Gastrocnemius medialis (tissue), 4 donors: Measurements from ENCODE around the gene ATP13A5. TPM values are rescaled to one million over a fixed set of nuclear protein-coding genes. Genes with fewer than 3 reads are reported as not detected.

Experiments
- ATAC-seq, 2 donors: fragments of 150-250 bp; one replicate each; pipeline ENCODE4 v1.9.1; 2016
- DNase-seq, 2 donors: peaks; one replicate each; pipeline ENCODE4 v3.0.0-alpha.2; 2019
- H3K27ac ChIP-seq, 4 donors: fragments of 200-600 bp; sonication (generic); 1 replicate in 1 of 4; 2 replicates in 3 of 4; pipeline ENCODE4 v1.5.1; 2016 to 2018; ENCODE audit warnings: mild to moderate bottlenecking in 2 of 4, moderate library complexity in 1 of 4
- H3K27me3 ChIP-seq, 3 donors: fragments of 200-600 bp; sonication (generic) in 2 of 3; 1 replicate in 1 of 3; 2 replicates in 2 of 3; pipeline versions ENCODE4 v1.5.1 to v1.6.0; 2016 to 2019; ENCODE audit warnings: mild to moderate bottlenecking in 1 of 3, moderate library complexity in 1 of 3
- H3K36me3 ChIP-seq, 2 donors: fragments of 200-600 bp; sonication (generic) in 1 of 2; one replicate each; pipeline ENCODE4 v1.5.1; 2017 to 2018
- H3K4me1 ChIP-seq, 2 donors: fragments of 200-600 bp; sonication (generic) in 1 of 2; one replicate each; pipeline ENCODE4 v1.5.1; 2016 to 2017; ENCODE audit warnings: mild to moderate bottlenecking in 2 of 2
- H3K4me3 ChIP-seq, 4 donors: fragments of 200-600 bp; sonication (generic) in 3 of 4; 1 replicate in 1 of 4; 2 replicates in 3 of 4; pipeline ENCODE4 v1.5.1; 2016 to 2019; ENCODE audit warnings: mild to moderate bottlenecking in 2 of 4
- H3K9me3 ChIP-seq, 3 donors: fragments of 200-600 bp; sonication (generic) in 2 of 3; 1 replicate in 1 of 3; 2 replicates in 2 of 3; pipeline ENCODE4 v1.5.1; 2016 to 2019
- POLR2A ChIP-seq, 2 donors: fragments of 450-650 bp; IDR thresholded peaks; one replicate each; pipeline ENCODE4 v1.6.1; 2017; ENCODE audit warnings: antibody characterized with exemption in 2 of 2, mild to moderate bottlenecking in 2 of 2, moderate library complexity in 2 of 2
- in situ Hi-C, 4 donors: fragments of 200-750 bp; cut with MboI; loops; one replicate each; pipeline versions ENCODE4 v1.15.0 to v1.8.0; 2017; ENCODE audit warnings: low sequenced_read_pairs in 4 of 4
- intact Hi-C: fragments of 100-400 bp; cut with DNase I; formaldehyde crosslinking; loops from one replicate; pipeline ENCODE4 v1.15.1; 2023; ENCODE audit warnings: low total_unique reads
- total RNA-seq, 4 donors: library from RNA; depleted of rRNA; stranded (reverse); fragments of >200 nt; gene quantifications; one replicate each; pipeline versions ENCODE4 v1.1.0 to v1.2.3, GENCODE V29; 2016
- TF ChIP-seq, protein P1 (sequence below), 5 experiments: fragments of 450-650 bp in 3 of 5; fragments of 200-600 bp in 2 of 5; sonication (generic) in 2 of 5; IDR thresholded peaks in 4 of 5; conservative IDR thresholded peaks in 1 of 5; 1 replicate in 4 of 5; 2 replicates in 1 of 5; pipeline ENCODE4 v1.5.1; 2016 to 2019; ENCODE audit warnings: antibody characterized with exemption in 5 of 5, mild to moderate bottlenecking in 3 of 5, moderate library complexity in 3 of 5

ATP13A5 gene
- total RNA-seq, 4 donors from 2014 or later: not detected

DNA sequence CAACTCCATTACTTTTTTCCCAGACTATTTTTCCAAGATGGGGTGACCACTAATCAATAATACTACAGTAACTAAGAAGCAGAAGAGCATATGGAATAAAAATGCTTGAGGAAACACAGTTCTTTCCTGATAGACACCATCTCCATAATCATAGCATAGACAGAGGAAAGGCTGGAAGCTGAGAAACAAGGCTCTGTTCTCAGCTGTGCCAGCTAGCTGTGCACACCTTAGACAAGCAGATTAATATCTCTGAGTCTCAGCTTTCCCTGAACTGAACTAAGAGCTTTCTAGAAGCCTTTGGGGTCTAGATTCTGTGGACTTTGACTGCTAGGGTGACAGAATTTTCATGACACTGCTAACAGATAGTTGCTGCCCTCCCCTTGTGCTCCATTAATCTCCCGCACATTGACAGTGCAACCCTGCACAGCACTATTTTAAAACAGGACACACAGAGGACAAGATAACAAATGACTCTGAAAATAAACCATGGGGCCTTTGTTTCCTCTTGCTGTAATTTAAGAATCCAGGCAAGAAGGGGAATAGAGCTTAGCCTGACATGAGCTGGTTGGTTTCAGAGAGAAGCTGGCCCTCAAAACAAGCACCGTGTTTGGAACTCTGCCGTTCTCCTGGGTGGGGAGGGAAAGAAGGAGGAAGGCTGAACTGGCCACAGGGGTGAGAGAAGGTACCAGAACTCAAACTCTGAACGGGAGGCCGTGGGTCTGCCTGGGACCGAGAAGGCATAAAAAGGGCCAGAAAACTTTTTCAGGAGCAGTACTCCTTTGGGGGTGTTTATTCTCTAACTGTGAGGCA is 67.4 kb downstream of the ATP13A5 start:
- intact Hi-C loops: no loop called here

DNA sequence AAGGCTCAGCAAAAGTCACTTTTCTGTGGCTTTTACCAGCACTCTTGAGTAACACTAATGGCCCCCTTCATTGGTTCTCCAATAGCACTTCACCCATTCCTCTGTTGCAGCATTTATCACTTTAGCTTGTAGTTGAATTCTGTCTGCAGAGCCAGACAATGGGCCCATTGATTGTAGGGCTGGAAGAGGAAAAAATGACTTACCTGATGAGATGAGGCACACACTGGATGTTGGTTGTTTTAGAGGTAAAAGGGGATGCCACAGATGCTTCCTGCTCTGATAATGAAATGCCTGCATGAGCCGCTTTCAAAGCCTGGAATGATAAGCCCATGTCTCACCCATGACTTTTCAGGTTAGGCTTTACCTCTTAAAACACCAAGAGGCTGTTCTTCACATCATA is 73.2 kb downstream of the ATP13A5 start:
- H3K36me3 ChIP-seq: no peaks in the 10 kb centered on the region
- intact Hi-C loops (no loop called here), in situ Hi-C loops (no loop called here)
- ATAC-seq (no peak), DNase-seq (no peak)
- H3K9me3 ChIP-seq: no peaks in the 10 kb centered on the region
- TF ChIP-seq, protein P1, sequence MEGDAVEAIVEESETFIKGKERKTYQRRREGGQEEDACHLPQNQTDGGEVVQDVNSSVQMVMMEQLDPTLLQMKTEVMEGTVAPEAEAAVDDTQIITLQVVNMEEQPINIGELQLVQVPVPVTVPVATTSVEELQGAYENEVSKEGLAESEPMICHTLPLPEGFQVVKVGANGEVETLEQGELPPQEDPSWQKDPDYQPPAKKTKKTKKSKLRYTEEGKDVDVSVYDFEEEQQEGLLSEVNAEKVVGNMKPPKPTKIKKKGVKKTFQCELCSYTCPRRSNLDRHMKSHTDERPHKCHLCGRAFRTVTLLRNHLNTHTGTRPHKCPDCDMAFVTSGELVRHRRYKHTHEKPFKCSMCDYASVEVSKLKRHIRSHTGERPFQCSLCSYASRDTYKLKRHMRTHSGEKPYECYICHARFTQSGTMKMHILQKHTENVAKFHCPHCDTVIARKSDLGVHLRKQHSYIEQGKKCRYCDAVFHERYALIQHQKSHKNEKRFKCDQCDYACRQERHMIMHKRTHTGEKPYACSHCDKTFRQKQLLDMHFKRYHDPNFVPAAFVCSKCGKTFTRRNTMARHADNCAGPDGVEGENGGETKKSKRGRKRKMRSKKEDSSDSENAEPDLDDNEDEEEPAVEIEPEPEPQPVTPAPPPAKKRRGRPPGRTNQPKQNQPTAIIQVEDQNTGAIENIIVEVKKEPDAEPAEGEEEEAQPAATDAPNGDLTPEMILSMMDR (IDR thresholded peaks at IDR 0.05 in 4 of 5, conservative IDR thresholded peaks at IDR 0.05 in 1 of 5): no peak
- no peak for TF ChIP-seq POLR2A (IDR thresholded peaks at IDR 0.05)
- H3K27me3 ChIP-seq: no peaks in the 10 kb centered on the region
- H3K4me1 ChIP-seq: peaks cover 0 to 6% of the 10 kb centered on the region in 2 donors
- no peak overlapping the region for H3K27ac ChIP-seq
- no peak overlapping the region for H3K4me3 ChIP-seq

More for the DNA sequence above, 67.4 kb downstream of the ATP13A5 start:
- no peaks in the 10 kb centered on the region for H3K27me3 ChIP-seq
- H3K4me1 ChIP-seq: peaks cover 6 to 20% of the 10 kb centered on the region in 2 donors
- peak overlapping the region; percentile 32 to 68 (median 56) for H3K27ac ChIP-seq
- no peaks in the 10 kb centered on the region for H3K36me3 ChIP-seq
- TF ChIP-seq, protein P1 (IDR thresholded peaks at IDR 0.05 in 4 of 5, conservative IDR thresholded peaks at IDR 0.05 in 1 of 5): no peak
- TF ChIP-seq POLR2A (IDR thresholded peaks at IDR 0.05): no peak
- ATAC-seq (peak; percentile 73 to 75), DNase-seq (no peak)
- in situ Hi-C loops: no loop called here
- no peak overlapping the region for H3K4me3 ChIP-seq
- H3K9me3 ChIP-seq: no peaks in the 10 kb centered on the region

DNA sequence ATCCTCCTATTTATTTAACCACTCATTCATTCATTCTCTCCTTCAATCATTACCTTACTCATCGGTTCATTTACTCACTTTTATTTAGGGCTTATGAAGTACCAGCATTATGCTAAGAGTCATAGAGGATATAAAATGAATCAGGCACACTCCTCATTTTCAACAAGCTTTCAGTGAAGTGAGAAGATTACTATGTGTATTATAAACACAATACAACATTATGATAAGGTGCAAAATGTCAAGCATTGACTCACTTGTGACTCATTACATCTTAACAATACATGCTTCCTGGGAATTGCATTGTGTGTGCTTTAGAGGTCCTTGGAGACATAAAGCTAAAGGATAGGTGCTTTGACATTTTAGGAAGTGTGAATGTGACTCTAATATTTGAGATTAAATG is 77.1 kb downstream of the ATP13A5 start:
- TF ChIP-seq POLR2A (IDR thresholded peaks at IDR 0.05): no peak
- TF ChIP-seq, protein P1 (IDR thresholded peaks at IDR 0.05 in 4 of 5, conservative IDR thresholded peaks at IDR 0.05 in 1 of 5): no peak
- in situ Hi-C loops: no loop called here
- H3K27me3 ChIP-seq: no peaks in the 10 kb centered on the region
- H3K27ac ChIP-seq: no peak overlapping the region
- no peaks in the 10 kb centered on the region for H3K9me3 ChIP-seq
- DNase-seq: no peak
- H3K4me3 ChIP-seq: no peak overlapping the region
- H3K36me3 ChIP-seq: no peaks in the 10 kb centered on the region
- ATAC-seq: no peak
- intact Hi-C loops: no loop called here
- H3K4me1 ChIP-seq: peaks cover 0 to 4% of the 10 kb centered on the region in 2 donors

DNA sequence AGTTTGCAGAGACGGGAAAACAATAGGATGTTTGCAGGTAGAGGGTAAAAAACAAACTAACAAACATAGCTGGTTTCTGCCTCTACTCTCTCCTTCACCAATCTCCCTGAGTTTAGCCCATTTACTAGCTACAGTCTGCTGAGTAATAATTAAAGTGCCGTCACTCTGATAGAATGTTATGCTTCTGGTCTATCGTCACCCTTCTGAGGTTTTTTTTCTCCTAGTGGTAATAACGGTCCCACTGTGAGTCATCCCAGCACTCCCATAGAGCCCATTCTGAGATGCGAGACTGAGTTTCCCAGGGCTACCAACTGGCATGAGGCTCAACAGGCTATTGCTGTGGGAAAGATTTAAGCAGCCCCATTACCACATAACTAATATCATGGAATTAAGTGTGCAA is 81.1 kb downstream of the ATP13A5 start:
- Histone ChIP-seq H3K4me3 (no peak overlapping the region), H3K27me3 (no peaks in the 10 kb centered on the region), H3K36me3 (no peaks in the 10 kb centered on the region), H3K27ac (no peak overlapping the region), H3K9me3 (no peaks in the 10 kb centered on the region), H3K4me1 (peaks cover 0 to 4% of the 10 kb centered on the region in 2 donors)
- intact Hi-C loops: no loop called here
- TF ChIP-seq, protein P1 (IDR thresholded peaks at IDR 0.05 in 4 of 5, conservative IDR thresholded peaks at IDR 0.05 in 1 of 5): no peak
- no peak for TF ChIP-seq POLR2A (IDR thresholded peaks at IDR 0.05)
- ATAC-seq: no peak
- no peak for DNase-seq
- in situ Hi-C loops: no loop called here
